ENCODE results near the gene HAUS8. TPM values are rescaled to one million over a fixed set of nuclear protein-coding genes. Genes with fewer than 3 reads are reported as not detected.

HAUS8 gene
- total RNA-seq, 1 experiment from 2014 or later, result 66.4 TPM

GRCh38 chr19:17063428-17063827, 11.8 kb downstream of the HAUS8 start:
- peaks cover 67% of the 10 kb centered on the region for H3K36me3 ChIP-seq (ENCODE audit: insufficient read depth, low read length, poor library complexity, severe bottlenecking)
- no peak overlapping the region for H3K27ac ChIP-seq (ENCODE audit: low read depth, low read length, poor library complexity, severe bottlenecking)
- intact Hi-C loops (cut with micrococcal nuclease; ENCODE audit: unreplicated experiment), result no loop called here
- ChIA-PET POLR2A (ENCODE audit: low non-redundant PET) (no interaction called here), CTCF (no interaction called here)
- H3K27me3 ChIP-seq (replicated peaks; ENCODE audit: insufficient read depth, low read depth, low read length, poor library complexity), result no peaks in the 10 kb centered on the region
- no TSS peak for BruUV-seq (replicated peaks)
- H3K4me1 ChIP-seq (ENCODE audit: insufficient read depth, low read length, poor library complexity, severe bottlenecking), result peaks cover 5% of the 10 kb centered on the region
- DNase-seq (ENCODE audit: low spot score), result no peak
- peaks cover 6% of the 10 kb centered on the region for H3K9me3 ChIP-seq (ENCODE audit: low read depth, low read length, poor library complexity, severe bottlenecking)
- no peak overlapping the region for H3K4me3 ChIP-seq (ENCODE audit: low read depth, low read length, poor library complexity, severe bottlenecking)
- TF ChIP-seq, protein P1, sequence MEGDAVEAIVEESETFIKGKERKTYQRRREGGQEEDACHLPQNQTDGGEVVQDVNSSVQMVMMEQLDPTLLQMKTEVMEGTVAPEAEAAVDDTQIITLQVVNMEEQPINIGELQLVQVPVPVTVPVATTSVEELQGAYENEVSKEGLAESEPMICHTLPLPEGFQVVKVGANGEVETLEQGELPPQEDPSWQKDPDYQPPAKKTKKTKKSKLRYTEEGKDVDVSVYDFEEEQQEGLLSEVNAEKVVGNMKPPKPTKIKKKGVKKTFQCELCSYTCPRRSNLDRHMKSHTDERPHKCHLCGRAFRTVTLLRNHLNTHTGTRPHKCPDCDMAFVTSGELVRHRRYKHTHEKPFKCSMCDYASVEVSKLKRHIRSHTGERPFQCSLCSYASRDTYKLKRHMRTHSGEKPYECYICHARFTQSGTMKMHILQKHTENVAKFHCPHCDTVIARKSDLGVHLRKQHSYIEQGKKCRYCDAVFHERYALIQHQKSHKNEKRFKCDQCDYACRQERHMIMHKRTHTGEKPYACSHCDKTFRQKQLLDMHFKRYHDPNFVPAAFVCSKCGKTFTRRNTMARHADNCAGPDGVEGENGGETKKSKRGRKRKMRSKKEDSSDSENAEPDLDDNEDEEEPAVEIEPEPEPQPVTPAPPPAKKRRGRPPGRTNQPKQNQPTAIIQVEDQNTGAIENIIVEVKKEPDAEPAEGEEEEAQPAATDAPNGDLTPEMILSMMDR (conservative IDR thresholded peaks at IDR 0.05; ENCODE audit: low read depth, low read length), result no peak

DNA sequence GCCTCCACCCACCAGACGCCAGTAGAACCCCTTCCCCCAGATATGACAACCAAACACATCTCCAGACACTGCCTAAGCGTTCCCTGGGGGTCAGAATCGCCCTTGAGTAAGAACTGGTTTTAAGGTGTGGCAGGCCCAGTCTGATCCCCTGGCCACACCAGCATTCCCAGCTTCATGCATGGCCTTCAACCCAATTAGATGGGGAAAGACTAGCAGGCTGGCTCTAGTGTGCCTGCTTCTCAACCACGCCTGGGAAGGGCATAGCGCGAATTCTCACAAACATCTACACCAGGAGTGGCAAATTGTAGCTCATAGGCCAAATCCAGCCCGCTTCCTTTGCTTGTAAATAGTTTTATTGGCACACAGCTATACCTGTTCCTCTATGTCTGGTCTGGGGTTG, 13.6 kb downstream of the HAUS8 start:
- Histone ChIP-seq H3K9me3 (ENCODE audit: low read depth, low read length, poor library complexity, severe bottlenecking) (peaks cover 10% of the 10 kb centered on the region), H3K36me3 (ENCODE audit: insufficient read depth, low read length, poor library complexity, severe bottlenecking) (peaks cover 78% of the 10 kb centered on the region), H3K4me1 (ENCODE audit: insufficient read depth, low read length, poor library complexity, severe bottlenecking) (no peaks in the 10 kb centered on the region), H3K27me3 (replicated peaks; ENCODE audit: insufficient read depth, low read depth, low read length, poor library complexity) (no peaks in the 10 kb centered on the region), H3K4me3 (ENCODE audit: low read depth, low read length, poor library complexity, severe bottlenecking) (no peak overlapping the region), H3K27ac (ENCODE audit: low read depth, low read length, poor library complexity, severe bottlenecking) (no peak overlapping the region)
- CTCF ChIA-PET, result no interaction called here
- no TSS peak for BruUV-seq (replicated peaks)
- intact Hi-C loops (cut with micrococcal nuclease; ENCODE audit: unreplicated experiment), result no loop called here
- POLR2A ChIA-PET (ENCODE audit: low non-redundant PET), result no interaction called here
- no peak for DNase-seq (ENCODE audit: low spot score)
- TF ChIP-seq, protein P1 (conservative IDR thresholded peaks at IDR 0.05; ENCODE audit: low read depth, low read length), result no peak
- no peak for TF ChIP-seq EZH2 (IDR thresholded peaks at IDR 0.05; ENCODE audit: borderline replicate concordance, low read depth, low read length, poor library complexity, severe bottlenecking)

GRCh38 chr19:17061205-17061604, 14.0 kb downstream of the HAUS8 start:
- H3K36me3 ChIP-seq (ENCODE audit: insufficient read depth, low read length, poor library complexity, severe bottlenecking), result peaks cover 73% of the 10 kb centered on the region
- no peaks in the 10 kb centered on the region for H3K27me3 ChIP-seq (replicated peaks; ENCODE audit: insufficient read depth, low read depth, low read length, poor library complexity)
- TF ChIP-seq EZH2 (IDR thresholded peaks at IDR 0.05; ENCODE audit: borderline replicate concordance, low read depth, low read length, poor library complexity, severe bottlenecking), result no peak
- TF ChIP-seq, protein P1 (conservative IDR thresholded peaks at IDR 0.05; ENCODE audit: low read depth, low read length), result no peak
- no peak for DNase-seq (ENCODE audit: low spot score)
- POLR2A ChIA-PET (ENCODE audit: low non-redundant PET), result no interaction called here
- peaks cover 10% of the 10 kb centered on the region for H3K9me3 ChIP-seq (ENCODE audit: low read depth, low read length, poor library complexity, severe bottlenecking)
- BruUV-seq (replicated peaks), result no TSS peak
- H3K4me3 ChIP-seq (ENCODE audit: low read depth, low read length, poor library complexity, severe bottlenecking), result no peak overlapping the region
- CTCF ChIA-PET, result no interaction called here
- intact Hi-C loops (cut with micrococcal nuclease; ENCODE audit: unreplicated experiment), result no loop called here
- H3K4me1 ChIP-seq (ENCODE audit: insufficient read depth, low read length, poor library complexity, severe bottlenecking), result no peaks in the 10 kb centered on the region
- H3K27ac ChIP-seq (ENCODE audit: low read depth, low read length, poor library complexity, severe bottlenecking), result no peak overlapping the region

All from A673 (cell line).